Adrenal gland (tissue), 12 donors: ENCODE results near the gene LCOR. TPM values are rescaled to one million over a fixed set of nuclear protein-coding genes. Genes with fewer than 3 reads are reported as not detected.
A peak's percentile ranks its signal among the peaks of the same experiment; 100 is the strongest.

Source experiments
- DNase-seq, 7 donors: peaks; one replicate each; pipeline ENCODE4 v3.0.0-alpha.2; 2019 to 2020
- H3K27ac ChIP-seq, 5 donors: fragments of 200-600 bp; sonication (generic) in 4 of 5; 1 replicate in 3 of 5; 2 replicates in 2 of 5; pipeline versions ENCODE4 v1.5.1 to v1.8.0; 2016 to 2020; ENCODE audit warnings: mild to moderate bottlenecking in 1 of 5
- H3K27me3 ChIP-seq: fragments of 200-600 bp; 2 replicates; pipeline ENCODE4 v1.8.0; 2021
- H3K36me3 ChIP-seq, 2 donors: fragments of 200-600 bp; replicated peaks in 1 of 2; 1 replicate in 1 of 2; 2 replicates in 1 of 2; pipeline versions ENCODE4 v1.5.1 to v1.8.0; 2018 to 2022
- H3K4me1 ChIP-seq, 2 donors: fragments of 200-600 bp; replicated peaks in 1 of 2; 1 replicate in 1 of 2; 2 replicates in 1 of 2; pipeline versions ENCODE4 v1.5.1 to v1.8.0; 2018 to 2021
- H3K4me3 ChIP-seq, 4 donors: fragments of 200-600 bp; sonication (generic) in 3 of 4; one replicate each; pipeline ENCODE4 v1.5.1; 2016 to 2018
- H3K9me3 ChIP-seq, 3 donors: fragments of 200-600 bp; sonication (generic) in 1 of 3; replicated peaks in 1 of 3; 1 replicate in 2 of 3; 2 replicates in 1 of 3; pipeline versions ENCODE4 v1.5.1 to v1.8.0; 2016 to 2021
- POLR2A ChIP-seq, 2 donors: fragments of 450-650 bp; IDR thresholded peaks; one replicate each; pipeline ENCODE4 v1.6.1; 2017; ENCODE audit warnings: antibody characterized with exemption in 2 of 2, mild to moderate bottlenecking in 2 of 2, moderate library complexity in 1 of 2
- WGBS, 4 donors: extraction: QIAGEN DNeasy Blood & Tissue Kit in 2 of 4; methylation state at CpG; one replicate each; pipeline versions ENCODE4 v1.1.5 to v1.1.7; 2013 to 2017; 5-methylcytosine and 5-hydroxymethylcytosine counted together
- intact Hi-C, 2 donors: fragments of 100-400 bp; cut with DNase I; formaldehyde crosslinking; loops; one replicate each; pipeline versions ENCODE4 v1.14.1 to v1.15.0; 2022 to 2023
- polyA plus RNA-seq, 3 donors: library from polyadenylated mRNA; stranded (reverse); fragments of 200-250 nt in 2 of 3; fragments of 350-450 nt in 1 of 3; fragmentation: Illumina TruSeq in 1 of 3; extraction: RNeasy Lipid Tissue Mini Kit (QIAGEN cat#74804) in 1 of 3; gene quantifications; one replicate each; pipeline ENCODE4 v1.2.3, GENCODE V29; 2013 to 2014
- total RNA-seq, 9 donors: library from RNA; depleted of rRNA in 4 of 9; stranded (reverse); fragments of >200 nt in 4 of 9; fragments of 120-200 nt in 1 of 9; fragmentation: NEBNext Ultra II Directional in 1 of 9; extraction: Animal tissue kit (Norgen Biotek cat#: 25700) in 1 of 9; gene quantifications; one replicate each; pipeline versions ENCODE4 v1.1.0 to v1.2.4, GENCODE V29; 2013 to 2023
- TF ChIP-seq, protein P1 (sequence below), 6 experiments: fragments of 450-650 bp in 4 of 6; fragments of 200-600 bp in 2 of 6; sonication (generic) in 1 of 6; IDR thresholded peaks; 1 replicate in 5 of 6; 2 replicates in 1 of 6; pipeline versions ENCODE4 v1.5.1 to v1.8.0; 2016 to 2021; ENCODE audit warnings: antibody characterized with exemption in 6 of 6, mild to moderate bottlenecking in 2 of 6, moderate library complexity in 1 of 6
- donor health status: healthy with polysubstance abuse.
- donor health status: Bipolar disorder and iron deficiency.
- donor health status: DM: yes; HTN: yes; CAD: no.
- donor health status: DM: no; HTN: no; CAD: no.
- donor health status: DM: no; HTN: no; CAD: no.
- donor health status: DM: yes; HTN: yes; CAD: no.

Gene LCOR
- total and polyA plus RNA-seq, 12 donors: 1.5 to 38.4 (median 17.2) TPM

DNA sequence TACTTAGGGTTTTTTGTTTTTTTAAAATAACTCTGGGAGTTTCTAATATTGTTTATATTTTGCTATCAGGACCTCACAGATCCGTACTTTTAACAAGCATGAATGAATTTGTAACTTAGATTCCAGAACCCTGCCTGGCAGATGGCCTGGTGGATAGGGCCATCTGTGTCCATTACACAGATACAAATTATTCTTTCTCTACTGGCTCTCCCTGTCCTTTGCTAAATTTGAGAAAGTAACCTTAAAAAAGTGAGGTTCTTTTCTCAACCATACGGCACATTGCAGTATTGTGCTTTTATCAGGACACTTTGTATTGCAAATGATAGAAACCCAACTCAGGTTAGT, 26.6 kb downstream of the LCOR start:
- H3K27ac ChIP-seq: no peak overlapping the region
- no peaks in the 10 kb centered on the region for H3K36me3 ChIP-seq
- H3K9me3 ChIP-seq: no peaks in the 10 kb centered on the region
- no peak overlapping the region for H3K4me3 ChIP-seq
- intact Hi-C loops: no loop called here
- 74 to 82% (median 78%) methylated on average over 2 of the region's 2 CpGs for WGBS, 4 donors
- no peak for TF ChIP-seq POLR2A (IDR thresholded peaks at IDR 0.05)
- TF ChIP-seq, protein P1, sequence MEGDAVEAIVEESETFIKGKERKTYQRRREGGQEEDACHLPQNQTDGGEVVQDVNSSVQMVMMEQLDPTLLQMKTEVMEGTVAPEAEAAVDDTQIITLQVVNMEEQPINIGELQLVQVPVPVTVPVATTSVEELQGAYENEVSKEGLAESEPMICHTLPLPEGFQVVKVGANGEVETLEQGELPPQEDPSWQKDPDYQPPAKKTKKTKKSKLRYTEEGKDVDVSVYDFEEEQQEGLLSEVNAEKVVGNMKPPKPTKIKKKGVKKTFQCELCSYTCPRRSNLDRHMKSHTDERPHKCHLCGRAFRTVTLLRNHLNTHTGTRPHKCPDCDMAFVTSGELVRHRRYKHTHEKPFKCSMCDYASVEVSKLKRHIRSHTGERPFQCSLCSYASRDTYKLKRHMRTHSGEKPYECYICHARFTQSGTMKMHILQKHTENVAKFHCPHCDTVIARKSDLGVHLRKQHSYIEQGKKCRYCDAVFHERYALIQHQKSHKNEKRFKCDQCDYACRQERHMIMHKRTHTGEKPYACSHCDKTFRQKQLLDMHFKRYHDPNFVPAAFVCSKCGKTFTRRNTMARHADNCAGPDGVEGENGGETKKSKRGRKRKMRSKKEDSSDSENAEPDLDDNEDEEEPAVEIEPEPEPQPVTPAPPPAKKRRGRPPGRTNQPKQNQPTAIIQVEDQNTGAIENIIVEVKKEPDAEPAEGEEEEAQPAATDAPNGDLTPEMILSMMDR (IDR thresholded peaks at IDR 0.05): no peak
- peaks cover 0 to 23% of the 10 kb centered on the region in 2 donors for H3K4me1 ChIP-seq
- no peak for DNase-seq
- no peaks in the 10 kb centered on the region for H3K27me3 ChIP-seq

DNA sequence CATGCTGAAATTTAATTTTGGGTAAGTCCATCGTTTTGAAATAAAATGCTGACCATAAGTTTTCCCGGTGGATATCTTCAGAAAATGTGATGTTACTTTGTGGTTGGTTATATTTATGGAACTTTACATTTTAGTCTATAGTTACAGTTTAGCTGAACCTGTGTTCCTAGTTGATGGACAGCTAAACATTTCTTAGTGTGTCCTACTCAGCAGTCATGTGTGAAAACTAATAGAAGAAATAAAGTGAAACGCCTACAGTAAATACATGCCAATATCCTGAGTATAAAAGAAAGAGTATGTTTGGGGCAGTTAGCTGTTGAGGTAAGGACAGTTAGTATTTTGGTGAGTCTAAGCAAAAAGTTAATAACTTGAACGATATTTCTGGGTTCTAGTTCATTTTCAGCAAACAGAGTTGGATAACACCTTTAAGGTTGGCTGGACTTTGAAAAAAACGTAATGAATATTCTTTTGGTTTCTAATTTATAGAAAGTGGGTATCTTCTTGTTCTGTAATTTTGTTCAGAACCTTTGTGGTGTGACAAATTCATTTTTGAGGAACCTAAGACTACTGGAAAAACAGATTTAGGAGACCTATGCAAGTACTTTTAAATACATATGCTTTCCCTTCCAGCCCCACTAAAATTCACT, 28.7 kb downstream of the LCOR start:
- Histone ChIP-seq H3K4me1 (peaks cover 0 to 35% of the 10 kb centered on the region in 2 donors), H3K27me3 (no peaks in the 10 kb centered on the region), H3K27ac (no peak overlapping the region), H3K9me3 (no peaks in the 10 kb centered on the region), H3K36me3 (no peaks in the 10 kb centered on the region), H3K4me3 (no peak overlapping the region)
- WGBS, 4 donors: 78 to 88% (median 85%) methylated on average over 5 of the region's 5 CpGs
- no peak for DNase-seq
- intact Hi-C loops: no loop called here
- TF ChIP-seq, protein P1 (IDR thresholded peaks at IDR 0.05): no peak
- no peak for TF ChIP-seq POLR2A (IDR thresholded peaks at IDR 0.05)

DNA sequence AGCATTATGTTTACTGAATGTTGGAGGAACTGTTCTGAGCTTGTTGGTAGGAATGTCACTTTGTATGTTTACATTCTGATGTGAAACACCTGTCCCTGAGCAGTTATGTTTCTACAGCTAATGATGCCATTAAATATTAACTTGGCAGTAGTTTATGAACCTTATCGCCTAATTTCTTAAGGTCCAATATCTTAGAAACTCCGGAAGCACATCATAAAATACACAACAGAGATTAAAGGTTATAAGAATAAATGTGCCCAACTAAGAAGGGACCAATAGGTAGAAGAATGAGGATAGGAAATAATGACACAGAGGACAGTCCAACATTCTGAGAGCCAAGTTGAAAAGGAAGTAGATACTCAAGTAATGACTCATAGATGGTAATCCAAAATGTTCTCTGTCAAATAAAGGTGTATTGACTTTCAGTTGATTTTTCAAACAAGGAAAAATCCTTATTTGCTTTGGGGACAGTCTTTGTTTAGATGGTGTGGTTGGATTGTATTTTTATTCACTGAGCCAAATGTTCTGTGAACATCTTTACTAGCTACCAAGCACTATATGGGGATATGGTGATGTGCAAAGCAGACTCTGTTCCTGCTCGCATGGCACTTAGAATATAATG, 31.9 kb downstream of the LCOR start:
- 53 to 70% (median 57%) methylated on average over 3 of the region's 3 CpGs for WGBS, 4 donors
- H3K27me3 ChIP-seq: no peaks in the 10 kb centered on the region

DNA sequence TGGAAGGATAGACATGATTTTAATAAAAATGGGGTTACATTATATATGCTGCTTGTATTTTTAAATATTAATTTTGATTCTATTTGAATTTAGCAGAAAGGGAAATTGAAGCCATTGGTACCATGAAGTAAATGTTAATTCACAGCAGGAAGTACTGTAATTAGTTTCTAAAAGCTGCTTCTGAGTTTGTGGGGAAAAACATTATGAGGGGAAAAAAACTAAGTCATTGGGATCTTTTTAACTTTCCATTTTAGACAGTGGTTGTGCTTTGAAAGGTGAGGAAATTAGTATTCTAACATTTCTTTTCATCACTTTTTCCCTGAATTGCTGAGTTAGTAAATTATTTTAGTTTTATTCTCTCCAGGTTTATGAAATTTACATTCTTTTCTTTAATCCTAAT, 41.0 kb downstream of the LCOR start:
- TF ChIP-seq, protein P1 (IDR thresholded peaks at IDR 0.05): no peak
- TF ChIP-seq POLR2A (IDR thresholded peaks at IDR 0.05): no peak
- DNase-seq: no peak
- H3K36me3 ChIP-seq: no peaks in the 10 kb centered on the region
- peaks cover 0 to 7% of the 10 kb centered on the region in 2 donors for H3K4me1 ChIP-seq
- H3K9me3 ChIP-seq: no peaks in the 10 kb centered on the region
- intact Hi-C loops: no loop called here
- H3K27me3 ChIP-seq: no peaks in the 10 kb centered on the region
- H3K27ac ChIP-seq: no peak overlapping the region
- no peak overlapping the region for H3K4me3 ChIP-seq

More for the DNA sequence above, 31.9 kb downstream of the LCOR start:
- H3K4me1 ChIP-seq: peaks cover 0 to 18% of the 10 kb centered on the region in 2 donors
- H3K36me3 ChIP-seq: no peaks in the 10 kb centered on the region
- H3K4me3 ChIP-seq: no peak overlapping the region
- intact Hi-C loops: no loop called here
- DNase-seq: no peak
- TF ChIP-seq, protein P1 (IDR thresholded peaks at IDR 0.05): no peak
- TF ChIP-seq POLR2A (IDR thresholded peaks at IDR 0.05): no peak
- peak overlapping the region in 2 of 5 donors; percentile 3 to 18 for H3K27ac ChIP-seq
- no peaks in the 10 kb centered on the region for H3K9me3 ChIP-seq
